ENCODE measurements around the gene HNRNPLL.

DNA sequence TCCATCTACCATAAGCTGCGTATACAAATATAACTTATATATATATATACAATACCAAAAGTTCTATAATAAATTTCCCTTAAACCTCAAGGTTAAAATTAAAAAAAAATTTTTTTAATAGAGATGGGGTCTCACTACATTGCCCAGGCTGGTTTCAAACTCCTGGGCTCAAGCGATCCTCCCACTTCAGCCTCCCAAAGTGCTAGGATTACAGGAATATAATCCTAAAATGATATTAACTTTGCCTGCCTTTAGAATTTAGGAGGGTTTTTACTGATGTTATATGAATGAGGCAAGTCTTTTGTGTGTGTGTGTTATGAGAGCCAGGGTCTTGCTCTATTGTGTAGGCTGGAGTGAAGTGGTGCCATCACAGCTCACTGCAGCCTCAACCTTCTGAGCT lies 49.2 kb downstream of the HNRNPLL start:
- TF ChIP-seq ZKSCAN1 (IDR thresholded peaks at IDR 0.05; ENCODE audit: low read length) (no peak), ZNF121 (CRISPR knock-in tag; IDR thresholded peaks at IDR 0.05) (0 out of 2 replicates have a peak, but pooled peaks have one; percentile 32), ZBTB38 (CRISPR knock-in tag; IDR thresholded peaks at IDR 0.05) (no peak), SMC3 (IDR thresholded peaks at IDR 0.05; ENCODE audit: low read length) (no peak), CHD2 (IDR thresholded peaks at IDR 0.05; ENCODE audit: low read depth, low read length) (no peak), EZH2 (conservative IDR thresholded peaks at IDR 0.05; ENCODE audit: low read depth, low read length) (no peak), ARNTL (CRISPR knock-in tag; IDR thresholded peaks at IDR 0.05) (no peak), FOXO1 (CRISPR knock-in tag; IDR thresholded peaks at IDR 0.05) (no peak), SP2 (CRISPR knock-in tag; IDR thresholded peaks at IDR 0.05) (no peak)
- TF ChIP-seq, protein P1, sequence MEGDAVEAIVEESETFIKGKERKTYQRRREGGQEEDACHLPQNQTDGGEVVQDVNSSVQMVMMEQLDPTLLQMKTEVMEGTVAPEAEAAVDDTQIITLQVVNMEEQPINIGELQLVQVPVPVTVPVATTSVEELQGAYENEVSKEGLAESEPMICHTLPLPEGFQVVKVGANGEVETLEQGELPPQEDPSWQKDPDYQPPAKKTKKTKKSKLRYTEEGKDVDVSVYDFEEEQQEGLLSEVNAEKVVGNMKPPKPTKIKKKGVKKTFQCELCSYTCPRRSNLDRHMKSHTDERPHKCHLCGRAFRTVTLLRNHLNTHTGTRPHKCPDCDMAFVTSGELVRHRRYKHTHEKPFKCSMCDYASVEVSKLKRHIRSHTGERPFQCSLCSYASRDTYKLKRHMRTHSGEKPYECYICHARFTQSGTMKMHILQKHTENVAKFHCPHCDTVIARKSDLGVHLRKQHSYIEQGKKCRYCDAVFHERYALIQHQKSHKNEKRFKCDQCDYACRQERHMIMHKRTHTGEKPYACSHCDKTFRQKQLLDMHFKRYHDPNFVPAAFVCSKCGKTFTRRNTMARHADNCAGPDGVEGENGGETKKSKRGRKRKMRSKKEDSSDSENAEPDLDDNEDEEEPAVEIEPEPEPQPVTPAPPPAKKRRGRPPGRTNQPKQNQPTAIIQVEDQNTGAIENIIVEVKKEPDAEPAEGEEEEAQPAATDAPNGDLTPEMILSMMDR (CRISPR knock-in tag; IDR thresholded peaks at IDR 0.05): no peak
